CMK (cell line): ENCODE results near the gene UPF3A.
"Not testable (repeated sequence)": the region's sequence is repeated elsewhere in the genome, so short reads cannot be mapped to it uniquely, and the experiment has no call there.

ENCODE experiments used
- DNase-seq: peaks from one replicate; pipeline ENCODE4 v3.0.0-alpha.2; 2010; ENCODE audit warnings: low read depth

Gene UPF3A

GRCh38 chr13:114338959-114339358 is 57.6 kb downstream of the UPF3A start:
- no peak for DNase-seq

GRCh38 chr13:114339857-114340534 is 58.6 kb downstream of the UPF3A start:
- no peak for DNase-seq

GRCh38 chr13:114341003-114341777 is 59.8 kb downstream of the UPF3A start:
- no peak for DNase-seq

GRCh38 chr13:114347256-114347655 is 65.9 kb downstream of the UPF3A start:
- not testable (repeated sequence) for DNase-seq

GRCh38 chr13:114352763-114353162 is 71.4 kb downstream of the UPF3A start:
- DNase-seq, result not testable (repeated sequence)

- DNase-seq, result not testable (repeated sequence)
Observed at GRCh38 chr13:114353382-114353781, 72.0 kb downstream of the UPF3A start.
